Measurements from ENCODE around the gene WNK1. TPM values are rescaled to one million over a fixed set of nuclear protein-coding genes. Genes with fewer than 3 reads are reported as not detected.
A peak's percentile ranks its signal among the peaks of the same experiment; 100 is the strongest.

WNK1 gene
- polyA plus RNA-seq, 6 donors from 2014 or later = 3.9 to 41.1 (median 15.3) TPM

GRCh38 chr12:726281-727140 is 25.9 kb upstream of the WNK1 start:
- no peaks in the 10 kb centered on the region for H3K27me3 Mint-ChIP-seq
- peak overlapping the region in 1 of 6 donors; percentile 50 for H3K27ac Mint-ChIP-seq
- H3K4me3 Mint-ChIP-seq = no peak overlapping the region
- ATAC-seq (ENCODE audit: low read depth in 2 of 2) (no peak), DNase-seq (no peak)
- peaks cover 11 to 13% (median 12%) of the 10 kb centered on the region in 3 donors for H3K4me1 Mint-ChIP-seq
- H3K36me3 Mint-ChIP-seq = peaks cover 0 to 4% of the 10 kb centered on the region in 2 donors
- peaks cover 0 to 4% (median 0%) of the 10 kb centered on the region in 7 donors for H3K9me3 Mint-ChIP-seq

GRCh38 chr12:727321-727720 is 25.1 kb upstream of the WNK1 start:
- Mint-ChIP-seq H3K9me3 (peaks cover 0 to 4% (median 0%) of the 10 kb centered on the region in 7 donors), H3K4me3 (no peak overlapping the region), H3K4me1 (peaks cover 9 to 12% (median 11%) of the 10 kb centered on the region in 3 donors), H3K36me3 (peaks cover 0 to 4% of the 10 kb centered on the region in 2 donors), H3K27ac (no peak overlapping the region), H3K27me3 (no peaks in the 10 kb centered on the region)
- DNase-seq (no peak), ATAC-seq (ENCODE audit: low read depth in 2 of 2) (no peak)

- Mint-ChIP-seq H3K27ac (no peak overlapping the region), H3K9me3 (peaks cover 0 to 4% (median 0%) of the 10 kb centered on the region in 7 donors), H3K27me3 (no peaks in the 10 kb centered on the region), H3K4me3 (no peak overlapping the region), H3K4me1 (peaks cover 8 to 9% (median 9%) of the 10 kb centered on the region in 3 donors), H3K36me3 (peaks cover 0 to 4% of the 10 kb centered on the region in 2 donors)
- DNase-seq (no peak), ATAC-seq (ENCODE audit: low read depth in 2 of 2) (no peak)
These were observed 23.6 kb upstream of the WNK1 start for GRCh38 chr12:728781-729180.

GRCh38 chr12:729221-729620 is 23.2 kb upstream of the WNK1 start:
- Mint-ChIP-seq H3K27me3 (no peaks in the 10 kb centered on the region), H3K4me1 (peaks cover 4 to 5% (median 4%) of the 10 kb centered on the region in 3 donors), H3K9me3 (peaks cover 0 to 4% (median 0%) of the 10 kb centered on the region in 7 donors), H3K36me3 (peaks cover 0 to 4% of the 10 kb centered on the region in 2 donors), H3K27ac (no peak overlapping the region), H3K4me3 (no peak overlapping the region)
- DNase-seq (no peak), ATAC-seq (ENCODE audit: low read depth in 2 of 2) (no peak)

- no peaks in the 10 kb centered on the region for H3K4me1 Mint-ChIP-seq
- no peak overlapping the region for H3K27ac Mint-ChIP-seq
- no peak for DNase-seq
- H3K27me3 Mint-ChIP-seq = no peaks in the 10 kb centered on the region
- ATAC-seq (ENCODE audit: low read depth in 2 of 2) = no peak
- peaks cover 0 to 4% of the 10 kb centered on the region in 2 donors for H3K36me3 Mint-ChIP-seq
- peaks cover 0 to 4% (median 0%) of the 10 kb centered on the region in 7 donors for H3K9me3 Mint-ChIP-seq
- no peak overlapping the region for H3K4me3 Mint-ChIP-seq
These were observed 21.8 kb upstream of the WNK1 start for GRCh38 chr12:730550-730949.

- Mint-ChIP-seq H3K27ac (peak overlapping the region in 1 of 6 donors; percentile 8), H3K9me3 (no peaks in the 10 kb centered on the region), H3K27me3 (peaks cover 0 to 6% (median 0%) of the 10 kb centered on the region in 3 donors), H3K4me1 (no peaks in the 10 kb centered on the region), H3K4me3 (no peak overlapping the region), H3K36me3 (no peaks in the 10 kb centered on the region)
- ATAC-seq (ENCODE audit: low read depth in 2 of 2) (no peak), DNase-seq (no peak)
These were observed 15.1 kb upstream of the WNK1 start for GRCh38 chr12:737122-737739.

GRCh38 chr12:738712-739111 is 13.7 kb upstream of the WNK1 start:
- Mint-ChIP-seq H3K4me3 (no peak overlapping the region), H3K27me3 (peaks cover 0 to 7% (median 0%) of the 10 kb centered on the region in 3 donors), H3K9me3 (no peaks in the 10 kb centered on the region), H3K36me3 (no peaks in the 10 kb centered on the region), H3K4me1 (peaks cover 4 to 8% (median 5%) of the 10 kb centered on the region in 3 donors), H3K27ac (peak overlapping the region in 1 of 6 donors; percentile 1)
- ATAC-seq (ENCODE audit: low read depth in 2 of 2) (no peak), DNase-seq (no peak)

GRCh38 chr12:739349-739748 is 13.0 kb upstream of the WNK1 start:
- Mint-ChIP-seq H3K4me1 (peaks cover 8 to 13% (median 10%) of the 10 kb centered on the region in 3 donors), H3K36me3 (no peaks in the 10 kb centered on the region), H3K27me3 (peaks cover 0 to 9% (median 0%) of the 10 kb centered on the region in 3 donors), H3K4me3 (no peak overlapping the region), H3K9me3 (no peaks in the 10 kb centered on the region), H3K27ac (no peak overlapping the region)
- DNase-seq (no peak), ATAC-seq (ENCODE audit: low read depth in 2 of 2) (no peak)

GRCh38 chr12:740921-741320 is 11.5 kb upstream of the WNK1 start:
- Mint-ChIP-seq H3K27me3 (peaks cover 0 to 9% (median 0%) of the 10 kb centered on the region in 3 donors), H3K9me3 (no peaks in the 10 kb centered on the region), H3K36me3 (no peaks in the 10 kb centered on the region), H3K4me3 (no peak overlapping the region), H3K27ac (peak overlapping the region in 1 of 6 donors; percentile 10), H3K4me1 (peaks cover 8 to 13% (median 10%) of the 10 kb centered on the region in 3 donors)
- DNase-seq = no peak
- ATAC-seq (ENCODE audit: low read depth in 2 of 2) = no peak

- peak overlapping the region in 3 of 6 donors; percentile 1 to 67 (median 51) for H3K27ac Mint-ChIP-seq
- no peak for DNase-seq
- H3K27me3 Mint-ChIP-seq = no peaks in the 10 kb centered on the region
- H3K4me3 Mint-ChIP-seq = peak overlapping the region in 4 of 8 donors; percentile 4 to 53 (median 29)
- peaks cover 7 to 21% (median 21%) of the 10 kb centered on the region in 3 donors for H3K4me1 Mint-ChIP-seq
- H3K36me3 Mint-ChIP-seq = no peaks in the 10 kb centered on the region
- no peaks in the 10 kb centered on the region for H3K9me3 Mint-ChIP-seq
- no peak for ATAC-seq (ENCODE audit: low read depth in 2 of 2)
These were observed 2.6 kb upstream of the WNK1 start for GRCh38 chr12:749751-750270.

GRCh38 chr12:750366-751191 is 1.8 kb upstream of the WNK1 start:
- Mint-ChIP-seq H3K9me3 (no peaks in the 10 kb centered on the region), H3K27me3 (no peaks in the 10 kb centered on the region), H3K27ac (peak overlapping the region in 1 of 6 donors; percentile 1), H3K4me1 (peaks cover 15 to 29% (median 26%) of the 10 kb centered on the region in 3 donors), H3K36me3 (no peaks in the 10 kb centered on the region), H3K4me3 (no peak overlapping the region)
- DNase-seq (no peak), ATAC-seq (ENCODE audit: low read depth in 2 of 2) (no peak)

- Mint-ChIP-seq H3K4me1 (peaks cover 23 to 32% (median 27%) of the 10 kb centered on the region in 3 donors), H3K4me3 (no peak overlapping the region), H3K27ac (no peak overlapping the region), H3K36me3 (no peaks in the 10 kb centered on the region), H3K9me3 (no peaks in the 10 kb centered on the region), H3K27me3 (no peaks in the 10 kb centered on the region)
- ATAC-seq (ENCODE audit: low read depth in 2 of 2) (peak; percentile 44 to 47), DNase-seq (peak; percentile 81)
These were observed 984 bp upstream of the WNK1 start for GRCh38 chr12:751192-751998.

Measured in naive B cell (primary cell).